Cardiac fibroblast (primary cell): ENCODE data around the gene SLCO3A1.

Source experiments
- DNase-seq, 2 donors: peaks; one replicate each; pipeline versions ENCODE4 v3.0.0 to v3.0.0-alpha.2; 2010; ENCODE audit warnings: low read depth in 2 of 2
- H3K4me3 ChIP-seq, 2 donors: replicated peaks in 1 of 2; 1 replicate in 1 of 2; 2 replicates in 1 of 2; pipeline ENCODE4 v1.5.1; 2011; ENCODE audit warnings: low read depth in 2 of 2, low read length in 2 of 2, mild to moderate bottlenecking in 2 of 2, moderate library complexity in 1 of 2
- CTCF ChIP-seq: IDR thresholded peaks from one replicate; pipeline ENCODE4 v1.5.1; 2011; ENCODE audit warnings: low read depth, mild to moderate bottlenecking, low read length, inconsistent platforms

Gene SLCO3A1

GRCh38 chr15:92107510-92107909, 254.0 kb downstream of the SLCO3A1 start:
- no peak for TF ChIP-seq CTCF
- no peak for DNase-seq
- no peak overlapping the region for H3K4me3 ChIP-seq

- no peak for DNase-seq
- TF ChIP-seq CTCF: no peak
- no peak overlapping the region for H3K4me3 ChIP-seq
Observed at GRCh38 chr15:92109191-92109873, 255.8 kb downstream of the SLCO3A1 start.

GRCh38 chr15:92111291-92111690, 257.8 kb downstream of the SLCO3A1 start:
- no peak for TF ChIP-seq CTCF
- DNase-seq: no peak
- no peak overlapping the region for H3K4me3 ChIP-seq

- DNase-seq: no peak
- H3K4me3 ChIP-seq: no peak overlapping the region
Observed at GRCh38 chr15:92111751-92112150, 258.2 kb downstream of the SLCO3A1 start.

DNA sequence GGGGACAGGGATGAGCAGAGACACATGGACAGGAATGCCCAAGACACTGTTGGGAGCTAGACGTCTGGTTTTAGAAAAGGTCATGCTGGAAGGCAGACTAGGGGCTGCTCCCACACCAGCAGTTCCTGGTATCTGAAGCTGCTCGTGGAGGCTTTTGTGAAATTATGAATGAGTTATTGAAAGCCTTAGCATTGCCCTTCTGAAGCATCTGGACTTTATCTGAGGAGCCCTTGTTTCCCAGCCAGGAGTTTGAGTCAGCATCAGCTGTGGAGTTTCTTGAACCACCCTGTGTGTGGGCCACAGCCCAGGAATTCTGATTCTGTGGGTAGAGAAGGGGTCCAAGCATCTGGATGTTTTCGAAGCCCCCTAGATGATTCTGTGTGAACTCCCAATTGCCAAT, 258.7 kb downstream of the SLCO3A1 start:
- TF ChIP-seq CTCF: no peak
- peak in 1 of 2 donors; percentile 63 for DNase-seq
- no peak overlapping the region for H3K4me3 ChIP-seq

More at GRCh38 chr15:92111751-92112150, 258.2 kb downstream of the SLCO3A1 start:
- no peak for TF ChIP-seq CTCF

DNA sequence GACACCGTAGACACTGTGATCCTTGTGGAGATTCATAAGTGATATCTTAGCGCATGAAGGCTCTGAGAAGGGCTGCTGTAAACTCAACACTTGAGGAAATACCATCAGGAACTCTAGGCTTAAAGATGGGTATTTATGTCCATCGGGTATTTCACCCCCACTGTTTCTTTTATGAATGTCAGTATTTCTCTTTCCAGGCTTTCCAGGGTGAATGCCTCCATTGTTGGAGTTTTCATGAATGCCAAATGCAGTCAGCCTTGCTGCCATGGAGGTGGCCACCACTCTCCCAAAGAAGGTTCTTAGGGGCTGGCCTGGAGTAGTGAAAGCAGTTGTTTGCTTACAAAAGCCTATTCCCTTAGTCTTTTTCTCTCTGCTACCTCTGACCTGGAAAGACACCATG, 259.2 kb downstream of the SLCO3A1 start:
- no peak overlapping the region for H3K4me3 ChIP-seq
- no peak for TF ChIP-seq CTCF
- DNase-seq: no peak

DNA sequence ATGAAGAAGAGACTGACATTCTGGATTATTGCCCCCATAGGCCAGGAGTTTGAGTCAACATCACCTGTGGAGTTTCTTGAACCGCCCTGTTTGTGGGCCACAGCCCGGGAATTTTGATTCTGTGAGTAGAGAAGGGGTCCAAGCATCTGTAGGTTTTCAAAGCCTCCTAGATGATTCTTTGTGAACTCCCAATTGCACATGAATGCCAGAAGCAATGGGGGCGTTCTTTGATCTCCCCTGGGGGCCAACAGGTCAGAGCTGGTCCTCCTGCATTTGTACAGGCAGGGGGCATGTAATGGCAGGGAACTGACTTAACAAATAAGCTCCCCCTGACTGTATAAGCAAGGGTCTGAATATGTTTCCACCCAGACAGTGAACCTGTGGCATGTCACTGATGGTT, 260.3 kb downstream of the SLCO3A1 start:
- no peak for DNase-seq
- TF ChIP-seq CTCF: no peak
- H3K4me3 ChIP-seq: no peak overlapping the region
